Stimulated activated CD4-positive, alpha-beta T cell treated with anti-CD3 and anti-CD28 coated beads, Interleukin-12 subunit alpha, Interleukin-12 subunit beta, amount 100 ng/mL, for 4 hours (primary cell): ENCODE data around the gene SEMA4F.
A peak's percentile ranks its signal among the peaks of the same experiment; 100 is the strongest.
"Not testable (repeated sequence)": the region's sequence is repeated elsewhere in the genome, so short reads cannot be mapped to it uniquely, and the experiment has no call there.

Experiments
- DNase-seq: peaks from one replicate; pipeline ENCODE4 v3.0.0-alpha.2; 2020

SEMA4F gene

GRCh38 chr2:74653985-74654882 is at the start of gene SEMA4F:
TSS of gene SEMA4F (plus strand) at chr2:74654247. CDS start at chr2:74654377, 130 bp downstream.
- peak; percentile 91 for DNase-seq

GRCh38 chr2:74606927-74607326 is 47.1 kb upstream of the SEMA4F start:
- DNase-seq, result no peak

DNA sequence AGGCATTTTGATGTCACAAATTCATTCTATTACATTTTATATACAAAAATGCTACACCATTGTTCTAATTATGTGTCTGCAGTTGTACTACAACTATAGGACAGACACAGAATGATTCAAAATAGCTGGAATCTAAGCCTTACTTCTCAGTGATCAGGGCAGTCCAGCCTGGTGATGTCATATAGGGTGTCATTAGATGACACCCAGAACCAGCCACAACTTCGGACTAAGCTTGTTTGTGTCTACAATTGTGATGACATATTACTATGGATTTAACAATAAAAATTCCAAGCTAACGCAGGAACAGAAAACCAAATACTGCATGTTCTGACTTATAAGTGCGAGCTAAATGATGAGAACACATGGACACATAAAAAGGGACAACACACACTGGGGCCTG is 36.9 kb upstream of the SEMA4F start:
- no peak for DNase-seq

- DNase-seq, result no peak
Observed at GRCh38 chr2:74618410-74619083, 35.5 kb upstream of the SEMA4F start.

GRCh38 chr2:74619651-74620297 is 34.3 kb upstream of the SEMA4F start:
- DNase-seq, result no peak

DNA sequence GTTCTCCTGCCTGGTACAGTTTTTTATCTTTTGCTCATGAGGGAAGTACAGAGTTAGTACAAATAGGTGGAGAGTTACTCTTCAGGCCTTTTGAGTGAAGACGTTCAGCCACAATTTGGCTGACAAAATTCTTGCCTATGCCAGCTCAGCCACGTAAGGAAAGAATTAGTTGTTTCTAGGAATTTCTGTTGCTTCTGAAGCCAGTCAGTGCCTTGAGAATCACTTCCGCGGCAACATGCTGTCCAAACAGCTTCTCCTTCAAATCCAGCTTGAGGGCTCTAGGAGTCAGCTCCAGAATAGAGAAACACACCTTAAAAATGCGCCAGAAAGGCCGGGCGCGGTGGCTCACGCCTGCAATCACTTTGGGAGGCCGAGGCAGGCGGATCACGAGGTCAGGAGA is 33.4 kb upstream of the SEMA4F start:
- DNase-seq, result no peak

- DNase-seq, result no peak
Observed at GRCh38 chr2:74625658-74626425, 28.2 kb upstream of the SEMA4F start.

DNA sequence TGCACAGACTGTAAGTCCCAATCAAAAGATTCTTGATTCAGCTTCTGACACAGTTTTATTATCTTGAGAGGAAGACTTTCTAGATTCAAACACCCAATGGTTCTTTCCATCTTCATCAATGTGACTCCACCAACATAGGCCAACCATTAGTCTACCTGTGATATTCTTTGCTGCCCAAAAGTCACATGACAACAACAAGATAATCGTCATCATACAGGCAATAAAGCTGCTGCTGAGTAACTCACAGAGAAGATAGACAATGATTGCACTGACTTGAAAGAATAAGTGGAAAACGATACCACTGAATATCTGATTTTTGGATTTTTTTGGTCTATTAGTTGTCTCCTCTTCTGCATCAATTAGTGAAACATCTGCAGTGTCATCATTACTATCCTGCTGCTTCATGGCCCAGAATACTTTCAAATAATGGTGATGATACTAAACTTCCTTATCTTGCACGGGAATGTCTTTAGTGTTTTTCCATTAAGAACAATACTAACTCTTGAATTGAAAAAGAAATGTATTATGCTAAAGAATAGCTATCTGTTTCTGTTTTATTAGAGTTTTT is 25.4 kb upstream of the SEMA4F start:
- no peak for DNase-seq

DNA sequence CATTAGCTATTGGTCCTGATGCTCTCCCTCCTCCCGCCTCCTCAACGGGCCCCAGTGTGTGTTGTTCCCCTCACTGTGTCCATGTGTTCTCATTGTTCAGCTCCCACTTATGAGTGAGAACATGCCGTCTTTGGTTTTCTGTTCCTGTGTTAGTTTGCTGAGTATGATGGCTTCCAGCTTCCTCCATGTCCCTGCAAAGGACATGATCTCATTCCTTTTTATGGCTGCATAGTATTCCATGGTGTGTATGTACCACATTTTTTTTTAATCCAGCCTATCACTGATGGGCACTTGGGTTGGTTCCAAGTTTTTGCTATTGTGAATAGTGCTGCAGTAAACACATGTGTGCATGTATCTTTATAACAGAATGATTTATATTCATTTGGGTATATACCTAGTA is 23.6 kb upstream of the SEMA4F start:
- not testable (repeated sequence) for DNase-seq

DNA sequence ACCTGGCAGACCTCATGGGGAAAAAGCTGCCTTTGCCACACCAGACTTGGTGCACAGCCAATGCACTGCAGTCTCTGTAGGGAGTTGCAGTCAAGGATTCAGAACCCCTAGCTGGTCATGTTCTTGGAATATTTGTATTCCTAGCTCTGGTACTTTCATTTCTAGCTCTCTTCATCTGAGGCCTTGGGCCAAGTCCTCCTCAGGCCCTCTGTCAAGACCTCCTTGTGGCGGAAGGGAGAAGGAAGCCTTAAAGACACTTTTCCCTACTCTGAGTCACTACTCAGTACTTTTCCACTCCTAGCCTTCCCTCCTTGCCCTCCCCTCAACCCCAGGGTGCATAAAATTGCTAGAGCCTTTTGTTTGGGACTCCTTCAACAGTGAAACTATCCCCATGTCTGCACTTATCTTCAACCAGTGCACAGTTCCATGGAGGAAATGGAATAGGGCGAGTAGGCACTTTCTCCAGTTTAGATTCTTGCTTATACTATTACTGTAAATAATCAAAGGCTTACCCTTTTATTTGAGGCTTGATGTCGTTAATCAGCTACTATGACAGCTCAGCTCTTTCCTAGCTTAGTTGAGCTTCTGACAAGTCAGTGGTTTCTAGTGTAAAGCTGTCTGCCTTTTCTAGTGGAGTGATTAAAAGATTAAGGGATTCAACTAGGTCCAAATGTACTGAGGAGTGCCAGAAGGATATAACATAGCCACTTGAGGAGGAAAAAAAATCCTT is 21.7 kb upstream of the SEMA4F start:
- DNase-seq, result no peak

DNA sequence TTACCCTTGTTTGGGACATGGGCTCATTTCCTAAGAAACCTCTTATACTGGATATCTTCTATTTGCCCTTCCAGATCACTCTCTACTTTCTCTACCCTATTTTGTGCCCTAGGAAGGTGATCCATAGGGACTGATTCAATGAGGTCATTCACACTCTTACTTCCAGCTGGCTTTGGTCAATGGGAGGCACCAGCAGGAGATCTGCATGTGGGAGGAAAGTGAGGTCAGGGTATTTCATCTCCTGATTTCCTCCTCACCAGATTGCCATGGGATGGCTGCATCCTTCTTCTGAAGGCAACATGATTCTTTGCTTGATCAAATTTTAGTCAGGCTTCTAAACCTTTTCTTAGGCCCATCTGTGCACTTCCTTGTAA is 21.1 kb upstream of the SEMA4F start:
- DNase-seq, result no peak

DNA sequence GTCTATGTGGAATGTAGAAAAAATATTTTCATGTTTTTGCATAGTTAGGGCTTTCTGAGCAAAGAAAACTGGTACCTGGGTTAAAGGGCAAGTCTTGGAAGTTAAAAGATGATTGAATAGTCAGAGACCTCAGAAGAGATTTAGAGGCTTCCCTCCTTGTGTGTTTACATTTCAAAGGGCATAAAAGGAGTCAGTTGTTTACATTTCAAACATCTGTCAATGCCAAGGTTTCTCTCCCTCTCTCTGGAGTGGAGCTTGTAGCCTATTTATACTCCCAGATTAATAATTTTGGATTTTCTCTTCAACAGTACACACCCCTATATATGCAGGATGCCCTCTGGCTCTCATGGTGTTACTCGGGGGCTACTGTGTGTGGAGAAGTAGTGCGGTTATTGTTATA is 14.5 kb upstream of the SEMA4F start:
- no peak for DNase-seq

DNA sequence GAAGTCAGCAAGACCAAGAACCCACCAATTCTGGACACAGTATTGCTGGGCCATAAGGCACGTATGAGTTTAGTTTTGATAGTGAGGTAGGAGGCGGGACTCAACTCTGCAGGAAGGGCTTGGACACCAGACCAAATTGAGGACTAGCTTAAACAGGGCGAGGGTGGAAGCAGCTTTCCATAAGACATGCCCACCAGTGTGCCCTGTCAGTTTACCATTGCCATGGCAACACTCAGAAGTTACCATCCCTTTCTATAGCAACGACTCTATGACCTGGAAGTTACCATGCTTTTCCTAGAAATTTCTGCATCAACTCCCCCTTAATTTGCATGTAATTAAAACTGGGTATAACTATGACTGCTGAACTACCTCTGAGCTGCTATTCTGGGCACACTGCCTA is 8.7 kb upstream of the SEMA4F start:
- DNase-seq, result no peak

DNA sequence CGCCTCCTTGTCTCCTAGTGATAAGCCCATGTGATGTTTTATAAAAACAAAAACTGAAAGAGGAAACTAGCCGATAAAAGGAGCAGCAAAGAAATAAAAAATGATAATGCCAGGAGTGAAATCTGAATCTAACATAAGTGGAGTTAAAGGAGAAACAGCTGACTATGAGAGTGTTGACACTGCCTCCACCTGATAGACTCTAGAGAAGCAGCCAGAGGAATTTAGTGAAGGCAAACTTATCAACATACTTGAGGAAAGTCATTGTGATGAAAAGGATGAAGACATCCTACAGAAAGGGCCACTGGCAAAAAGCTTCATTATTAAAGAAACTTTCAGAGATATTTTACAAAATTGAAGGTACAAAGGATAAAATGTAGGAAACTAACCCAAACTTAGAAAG is 7.8 kb upstream of the SEMA4F start:
- DNase-seq, result no peak

DNA sequence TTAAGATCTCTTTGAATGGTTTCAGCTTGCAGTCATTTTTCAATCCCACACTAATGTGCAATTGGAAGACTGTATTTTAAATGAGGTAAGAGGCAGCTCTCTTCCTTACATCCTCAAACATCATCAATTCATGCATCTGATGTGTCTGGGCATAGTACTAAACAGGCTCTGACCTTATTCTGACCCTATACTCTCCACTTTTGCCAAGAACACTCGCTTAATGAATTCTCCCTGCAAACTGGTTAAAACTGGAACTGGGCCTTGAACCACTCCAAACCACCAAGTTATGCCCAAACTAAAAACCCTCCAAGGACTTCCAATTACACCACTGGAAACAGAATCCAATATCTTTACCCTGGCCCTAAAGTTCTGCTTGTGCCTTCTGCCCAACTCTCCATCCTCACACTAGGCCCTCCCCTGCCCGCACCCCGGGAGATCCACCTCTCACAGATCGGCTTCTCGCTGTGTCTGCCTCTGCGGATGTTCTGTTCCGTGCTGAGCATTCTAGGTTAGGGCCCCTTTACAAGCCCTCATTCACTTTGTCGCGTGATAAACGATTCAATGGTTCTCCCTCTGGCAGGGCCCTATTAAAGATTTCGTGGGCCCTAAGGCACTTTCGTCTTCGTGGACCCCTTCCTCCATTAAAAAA is 7.1 kb upstream of the SEMA4F start:
- no peak for DNase-seq

- DNase-seq, result no peak
Observed at GRCh38 chr2:74648009-74648443, 6.0 kb upstream of the SEMA4F start, which contains the start of gene M1AP. TSS of gene M1AP (minus strand) at chr2:74648330. CDS start at chr2:74640275, 8,055 bp downstream.

GRCh38 chr2:74653589-74653984 is 460 bp upstream of the SEMA4F start:
- no peak for DNase-seq

DNA sequence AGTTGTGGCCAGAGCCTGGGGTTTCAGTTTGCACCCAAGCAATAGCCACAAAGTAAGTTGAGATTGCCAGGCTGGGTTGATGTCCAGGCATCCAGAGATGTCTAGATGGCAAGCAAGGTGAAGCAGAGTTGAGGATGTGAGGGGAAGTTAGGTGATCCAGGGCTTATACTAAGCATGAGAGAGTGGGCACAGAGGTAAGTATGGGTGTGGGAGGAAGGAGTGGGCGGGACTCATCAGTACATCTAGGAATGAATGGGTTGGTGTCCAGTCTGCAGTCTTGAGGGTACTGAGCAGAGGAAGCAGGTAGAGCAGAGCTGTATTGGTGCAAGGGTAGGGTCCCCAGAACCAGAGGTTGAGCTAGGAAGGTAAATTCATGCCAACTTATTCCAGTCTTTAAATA is 1.5 kb downstream of the SEMA4F start:
- no peak for DNase-seq

DNA sequence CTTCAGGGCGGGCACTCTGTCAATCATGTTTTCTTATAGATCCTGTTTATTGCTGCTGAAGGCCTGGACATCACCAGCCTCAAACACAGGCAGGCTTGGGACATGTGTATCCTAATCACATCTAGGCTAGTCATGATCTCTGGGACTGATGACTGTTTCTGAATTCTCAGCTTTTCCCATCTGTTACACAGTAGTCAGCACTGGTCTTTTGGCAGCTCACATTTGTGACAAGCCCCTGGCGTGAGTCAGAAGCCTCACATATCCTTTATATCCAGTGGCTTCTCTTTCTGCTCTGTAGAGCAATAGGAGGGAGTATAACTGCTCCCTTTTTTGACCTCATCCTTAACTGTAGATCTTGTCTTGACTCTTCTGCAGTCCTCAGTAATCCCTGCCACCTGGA is 4.5 kb downstream of the SEMA4F start:
- no peak for DNase-seq

DNA sequence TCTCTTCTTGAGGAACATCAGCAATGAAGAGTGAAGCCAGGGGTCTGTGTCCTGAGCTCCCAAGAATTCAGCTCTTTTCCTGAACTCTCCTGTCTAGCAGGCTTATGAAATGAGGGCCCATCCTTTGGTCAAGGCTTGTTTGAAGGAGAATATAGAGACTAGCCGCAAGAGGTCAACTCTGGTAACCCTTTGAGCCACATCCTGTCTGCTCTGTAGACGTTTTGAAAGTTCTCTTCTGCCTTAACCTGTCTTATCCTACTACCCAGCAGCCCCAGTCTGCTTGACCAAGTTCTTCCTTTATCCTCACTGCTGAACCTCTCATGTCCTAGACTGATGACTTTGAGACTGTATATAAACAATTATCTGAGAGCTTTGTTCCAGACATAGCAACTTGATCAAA is 5.4 kb downstream of the SEMA4F start:
- DNase-seq, result no peak

DNA sequence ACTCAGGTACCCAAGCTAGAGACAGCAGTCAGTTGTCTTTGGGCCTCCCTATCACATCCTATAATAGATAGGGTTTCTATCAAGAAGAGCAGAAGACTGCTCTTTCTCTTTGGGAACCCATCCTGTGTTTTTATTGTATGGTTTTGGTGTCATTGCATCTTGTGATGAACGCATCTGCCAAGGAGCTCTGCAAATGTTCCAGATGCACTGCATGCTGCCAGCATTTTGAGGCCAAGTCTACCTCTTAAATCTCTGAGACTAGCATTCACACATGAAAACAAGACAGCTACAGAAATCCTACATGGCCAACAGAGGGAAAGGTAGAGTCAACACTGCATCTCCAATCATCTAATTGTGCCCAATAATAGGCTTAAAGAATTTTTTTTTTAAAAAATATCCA is 14.0 kb downstream of the SEMA4F start:
- DNase-seq, result no peak
